ENCODE measurements around the gene PSMG1. TPM values are rescaled to one million over a fixed set of nuclear protein-coding genes. Genes with fewer than 3 reads are reported as not detected.

Gene PSMG1
- total RNA-seq, 1 donor from 2014 or later = 35.0 TPM

DNA sequence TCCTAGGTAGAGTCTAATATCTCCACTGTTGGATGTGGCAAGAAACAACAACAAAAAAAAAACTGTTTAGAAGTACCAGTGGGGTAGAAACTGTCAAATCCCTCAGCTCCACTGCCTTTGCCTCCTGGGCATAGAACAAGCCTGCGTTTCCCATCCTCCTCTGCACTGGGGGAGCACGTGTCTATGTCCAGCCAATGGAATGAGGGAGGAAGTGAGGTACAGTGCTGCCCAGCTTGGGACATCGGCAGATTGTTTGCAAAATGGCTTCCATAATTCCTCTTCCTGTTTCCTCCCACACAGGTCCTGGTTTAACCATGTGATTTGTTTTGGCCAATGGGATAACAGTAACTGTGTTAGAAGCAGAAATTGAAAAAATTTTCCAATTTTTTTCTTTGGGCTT lies 39.1 kb downstream of the PSMG1 start:
- no peak overlapping the region for H3K27ac Mint-ChIP-seq
- peaks cover 5% of the 10 kb centered on the region for H3K27me3 Mint-ChIP-seq
- no peaks in the 10 kb centered on the region for H3K4me1 Mint-ChIP-seq (ENCODE audit: low read depth)
- no peak for DNase-seq (ENCODE audit: low spot score, unreplicated experiment)
- H3K4me3 Mint-ChIP-seq (ENCODE audit: low read depth) = no peak overlapping the region
- H3K9me3 Mint-ChIP-seq (ENCODE audit: low read depth) = peaks cover 2% of the 10 kb centered on the region
- H3K36me3 Mint-ChIP-seq (ENCODE audit: insufficient read depth) = no peaks in the 10 kb centered on the region
- TF ChIP-seq CTCF (IDR thresholded peaks at IDR 0.05; ENCODE audit: unreplicated experiment) = no peak

GRCh38 chr21:39142972-39143371 lies 40.3 kb downstream of the PSMG1 start:
- H3K27ac Mint-ChIP-seq = no peak overlapping the region
- no peaks in the 10 kb centered on the region for H3K36me3 Mint-ChIP-seq (ENCODE audit: insufficient read depth)
- DNase-seq (ENCODE audit: low spot score, unreplicated experiment) = no peak
- H3K9me3 Mint-ChIP-seq (ENCODE audit: low read depth) = peaks cover 2% of the 10 kb centered on the region
- H3K4me3 Mint-ChIP-seq (ENCODE audit: low read depth) = no peak overlapping the region
- no peaks in the 10 kb centered on the region for H3K4me1 Mint-ChIP-seq (ENCODE audit: low read depth)
- TF ChIP-seq CTCF (IDR thresholded peaks at IDR 0.05; ENCODE audit: unreplicated experiment) = no peak
- H3K27me3 Mint-ChIP-seq = peaks cover 5% of the 10 kb centered on the region

DNA sequence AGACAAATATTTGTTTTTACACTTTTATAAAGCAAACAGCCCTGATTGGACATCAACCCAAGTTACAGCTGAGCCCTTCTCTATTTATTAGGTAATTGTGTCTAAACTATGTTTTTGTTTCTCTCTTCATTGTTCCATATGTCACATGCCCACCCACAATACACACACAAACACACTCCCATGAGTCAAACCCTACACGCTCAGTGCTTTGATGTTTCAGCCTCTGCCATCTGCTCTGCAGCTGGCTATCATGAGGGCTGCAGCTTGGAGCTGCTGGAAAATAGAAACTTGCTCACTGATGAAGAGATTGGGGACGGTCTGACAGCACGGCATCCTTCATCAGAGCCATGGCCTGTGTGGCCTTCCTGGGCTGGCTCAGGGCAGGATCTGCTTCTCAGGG lies 41.7 kb downstream of the PSMG1 start:
- TF ChIP-seq CTCF (IDR thresholded peaks at IDR 0.05; ENCODE audit: unreplicated experiment) = no peak

GRCh38 chr21:39137248-39138178 lies 45.7 kb downstream of the PSMG1 start:
- Mint-ChIP-seq H3K9me3 (ENCODE audit: low read depth) (no peaks in the 10 kb centered on the region), H3K27me3 (peaks cover 5% of the 10 kb centered on the region), H3K4me1 (ENCODE audit: low read depth) (no peaks in the 10 kb centered on the region), H3K36me3 (ENCODE audit: insufficient read depth) (no peaks in the 10 kb centered on the region), H3K27ac (no peak overlapping the region), H3K4me3 (ENCODE audit: low read depth) (no peak overlapping the region)
- no peak for DNase-seq (ENCODE audit: low spot score, unreplicated experiment)
- no peak for TF ChIP-seq CTCF (IDR thresholded peaks at IDR 0.05; ENCODE audit: unreplicated experiment)

More for the DNA sequence above, 41.7 kb downstream of the PSMG1 start:
- Mint-ChIP-seq H3K4me3 (ENCODE audit: low read depth) (no peak overlapping the region), H3K27ac (no peak overlapping the region), H3K4me1 (ENCODE audit: low read depth) (no peaks in the 10 kb centered on the region), H3K9me3 (ENCODE audit: low read depth) (peaks cover 2% of the 10 kb centered on the region), H3K27me3 (peaks cover 5% of the 10 kb centered on the region), H3K36me3 (ENCODE audit: insufficient read depth) (no peaks in the 10 kb centered on the region)
- no peak for DNase-seq (ENCODE audit: low spot score, unreplicated experiment)

GRCh38 chr21:39136711-39137110 lies 46.5 kb downstream of the PSMG1 start:
- H3K27me3 Mint-ChIP-seq = peaks cover 5% of the 10 kb centered on the region
- H3K4me1 Mint-ChIP-seq (ENCODE audit: low read depth) = no peaks in the 10 kb centered on the region
- no peak overlapping the region for H3K27ac Mint-ChIP-seq

More at GRCh38 chr21:39136711-39137110, 46.5 kb downstream of the PSMG1 start:
- TF ChIP-seq CTCF (IDR thresholded peaks at IDR 0.05; ENCODE audit: unreplicated experiment) = no peak
- DNase-seq (ENCODE audit: low spot score, unreplicated experiment) = no peak
- no peaks in the 10 kb centered on the region for H3K36me3 Mint-ChIP-seq (ENCODE audit: insufficient read depth)
- H3K4me3 Mint-ChIP-seq (ENCODE audit: low read depth) = no peak overlapping the region
- no peaks in the 10 kb centered on the region for H3K9me3 Mint-ChIP-seq (ENCODE audit: low read depth)
